GM18867 (cell line): ENCODE measurements around the gene HMX1.
A peak's percentile ranks its signal among the peaks of the same experiment; 100 is the strongest.

Source experiments
- ATAC-seq: cut with Tn5 transposase; IDR thresholded peaks from one replicate; pipeline ENCODE4 v1.9.1; 2021; ENCODE audit warnings: mild to moderate bottlenecking, moderate library complexity; ENCODE audit not compliant: unreplicated experiment

HMX1 gene

DNA sequence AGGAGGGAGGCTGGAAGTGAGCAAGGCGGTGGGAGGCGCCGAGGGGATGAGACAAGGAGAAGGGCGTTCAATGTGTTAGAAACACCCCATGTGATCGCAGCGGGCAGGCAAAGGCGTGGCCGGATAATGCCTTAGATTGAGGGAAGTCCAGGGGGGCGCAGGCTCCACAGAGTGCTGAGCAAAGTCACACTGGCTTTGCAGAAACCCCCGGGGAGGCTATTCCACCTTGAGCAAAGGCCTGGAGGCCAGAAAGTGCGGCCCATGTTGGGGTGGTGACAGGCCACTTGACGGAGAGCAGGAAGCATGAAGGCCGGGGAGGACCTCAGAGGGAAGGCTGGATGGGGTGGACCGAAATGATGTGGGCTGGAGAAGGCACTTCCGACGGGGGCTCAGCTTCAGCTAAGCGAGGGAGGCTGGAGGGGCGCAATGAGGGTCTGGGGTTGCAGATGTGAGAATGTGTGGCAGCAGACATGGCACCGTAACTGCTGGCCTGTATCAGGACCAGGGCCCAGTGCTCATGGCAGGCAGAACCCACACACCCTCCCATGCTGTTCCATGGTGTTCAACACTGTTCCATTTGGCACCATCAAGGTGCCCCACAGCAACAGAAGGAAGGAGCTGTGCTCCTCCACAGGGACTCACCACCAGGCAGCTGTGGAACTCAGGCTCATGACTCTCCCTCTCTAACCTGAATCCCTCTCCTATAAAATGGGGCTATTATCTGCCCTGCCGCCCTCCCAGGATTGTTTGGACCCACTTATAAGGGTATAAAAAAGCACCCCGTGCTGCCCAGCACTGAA, 50.3 kb downstream of the HMX1 start:
- ATAC-seq: no peak

DNA sequence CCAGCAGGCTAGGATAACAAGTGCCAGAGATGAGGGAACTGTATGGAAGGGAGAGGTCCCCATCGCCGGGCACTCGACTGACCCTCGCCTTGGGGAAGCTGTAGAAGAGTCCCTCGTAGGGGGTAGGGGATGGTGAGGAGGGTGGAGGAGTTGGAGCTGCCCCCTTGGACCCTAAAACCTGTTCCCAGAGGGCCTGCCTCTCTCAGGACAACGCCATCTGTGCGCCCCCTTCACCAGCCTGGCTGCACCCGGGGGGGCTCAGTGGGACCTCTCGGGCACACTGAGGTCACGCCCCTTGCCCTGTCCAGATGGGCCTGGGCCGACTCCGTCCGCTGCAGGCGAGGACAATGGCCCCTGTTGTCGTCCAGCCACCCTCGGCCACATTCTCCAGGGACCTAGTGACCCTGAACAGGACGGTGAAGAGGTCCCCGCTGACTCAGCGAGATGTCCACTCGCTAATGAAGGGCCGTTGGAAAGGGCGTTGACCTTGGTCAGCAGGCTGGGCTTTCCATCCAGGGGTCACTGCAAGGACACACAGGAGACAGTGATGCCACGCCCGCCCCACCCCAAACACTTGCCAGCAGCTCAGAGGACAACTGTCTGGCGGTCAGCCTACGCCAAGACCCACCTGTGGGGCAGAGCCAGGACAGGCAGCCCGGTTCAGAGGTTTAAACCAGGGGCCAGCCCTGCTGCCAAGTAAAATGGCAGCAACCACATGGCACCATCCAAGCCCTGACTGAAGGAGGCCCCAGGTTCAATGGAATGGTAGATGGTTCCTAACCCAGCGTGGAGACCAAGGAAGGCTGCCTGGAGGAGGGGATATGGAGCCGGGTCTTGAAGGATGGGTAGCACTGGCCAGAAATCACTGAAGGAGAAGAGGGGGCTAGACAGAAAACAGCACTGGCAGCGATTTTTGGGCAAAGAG, 51.2 kb downstream of the HMX1 start:
- no peak for ATAC-seq

DNA sequence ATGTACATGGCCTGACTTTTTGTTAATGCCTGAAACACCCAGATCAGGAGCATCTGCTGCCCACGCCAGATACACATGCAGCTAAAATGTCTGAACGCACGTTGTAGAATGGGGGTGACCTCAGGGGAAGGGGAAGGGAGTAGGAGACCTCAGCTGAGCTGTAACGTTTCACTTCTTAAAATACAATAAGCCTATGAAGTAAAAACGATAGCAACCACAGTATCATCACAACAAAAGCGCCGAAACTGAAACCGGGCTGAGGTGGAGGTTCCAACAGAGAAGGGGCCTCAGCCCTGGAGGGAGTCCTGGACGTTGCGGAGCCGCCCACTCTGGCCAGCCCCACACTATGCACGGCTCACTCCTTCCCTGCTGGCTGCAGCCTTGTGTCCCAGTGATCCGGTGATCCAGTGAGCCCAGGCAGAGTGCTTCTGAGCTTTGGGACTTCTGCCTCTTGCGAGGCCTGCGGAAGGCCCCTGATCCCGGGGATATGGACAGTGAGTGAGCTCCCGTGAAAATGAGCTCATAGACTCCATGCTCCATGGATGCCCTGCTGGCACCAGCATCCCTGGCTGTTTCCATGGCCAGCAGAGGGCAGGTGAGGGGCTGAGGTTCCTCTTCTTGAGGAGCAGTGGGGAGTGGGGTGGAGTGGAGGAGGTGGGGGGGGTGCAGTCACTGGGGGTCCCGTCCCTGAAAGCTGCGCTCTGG, 52.0 kb downstream of the HMX1 start:
- peak; percentile 95 for ATAC-seq

DNA sequence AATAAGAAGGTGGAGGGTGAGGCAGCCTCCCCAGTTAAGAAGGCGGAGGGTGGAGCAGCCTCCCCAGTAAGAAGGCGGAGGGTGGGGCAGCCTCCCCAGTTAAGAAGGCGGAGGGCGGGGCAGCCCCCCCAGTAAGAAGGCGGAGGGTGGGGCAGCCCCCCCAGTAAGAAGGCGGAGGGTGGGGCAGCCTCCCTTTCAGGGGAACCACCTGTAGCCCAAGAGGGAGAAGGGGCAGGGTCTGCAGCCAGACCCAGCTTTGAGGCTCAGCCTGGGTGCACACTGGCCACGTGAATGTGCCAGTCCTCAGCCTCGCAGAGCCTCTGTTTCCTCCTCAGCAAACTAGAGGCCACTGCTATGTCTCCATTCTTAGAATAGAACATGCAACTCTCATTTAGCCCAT, 52.6 kb downstream of the HMX1 start:
- no peak for ATAC-seq

DNA sequence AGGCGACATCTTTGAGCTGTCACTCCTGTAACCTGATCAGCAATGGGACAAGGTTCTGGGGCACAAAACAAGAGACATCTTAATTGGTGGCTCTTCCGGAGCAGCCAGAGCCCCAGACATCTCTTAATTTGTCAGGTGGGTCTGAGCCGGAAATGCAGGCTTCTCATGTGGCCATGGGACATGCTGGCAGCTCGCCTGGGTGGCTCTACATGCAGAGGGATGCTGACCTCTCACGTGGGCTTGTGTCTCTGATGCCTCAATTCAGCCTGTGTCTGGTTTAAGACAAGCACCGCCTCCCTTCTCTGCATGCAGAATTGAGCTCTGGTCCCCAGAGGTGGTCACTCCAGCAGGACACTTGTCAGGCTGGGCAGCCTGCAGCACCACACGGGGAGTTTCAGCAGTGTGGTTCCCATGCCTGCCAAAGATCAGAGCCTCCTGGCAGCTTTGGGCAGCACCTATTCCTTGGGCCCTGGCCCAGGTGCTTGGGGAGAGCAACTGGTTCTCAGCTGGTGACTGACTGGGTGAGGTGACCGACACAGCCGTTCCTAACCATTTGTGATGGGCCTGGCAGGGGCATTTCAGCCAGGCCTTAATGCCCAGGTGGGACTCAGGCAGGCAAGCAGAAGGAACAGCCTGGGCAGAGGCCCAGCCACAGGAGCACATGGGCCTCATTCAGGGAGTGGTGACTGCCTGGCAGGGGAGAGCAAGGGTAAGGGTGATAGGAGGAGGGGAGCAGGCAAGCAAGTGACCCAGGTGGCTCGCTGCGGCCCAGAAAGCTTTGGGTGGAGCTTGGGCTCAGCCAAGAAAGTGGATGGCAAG, 53.4 kb downstream of the HMX1 start:
- ATAC-seq: no peak

DNA sequence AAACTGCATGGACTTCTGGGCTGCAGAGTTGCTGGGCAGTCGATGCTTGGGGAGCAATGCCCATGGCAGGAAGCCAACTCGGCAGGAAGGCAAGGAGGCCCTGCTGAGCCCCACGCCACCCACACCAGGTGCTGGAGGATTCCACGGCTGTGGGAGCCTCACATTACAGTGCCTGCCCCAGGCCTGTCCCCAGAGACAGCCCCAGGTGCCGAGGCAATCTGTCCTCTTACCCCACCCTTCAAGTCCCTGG, 53.9 kb downstream of the HMX1 start:
- no peak for ATAC-seq

DNA sequence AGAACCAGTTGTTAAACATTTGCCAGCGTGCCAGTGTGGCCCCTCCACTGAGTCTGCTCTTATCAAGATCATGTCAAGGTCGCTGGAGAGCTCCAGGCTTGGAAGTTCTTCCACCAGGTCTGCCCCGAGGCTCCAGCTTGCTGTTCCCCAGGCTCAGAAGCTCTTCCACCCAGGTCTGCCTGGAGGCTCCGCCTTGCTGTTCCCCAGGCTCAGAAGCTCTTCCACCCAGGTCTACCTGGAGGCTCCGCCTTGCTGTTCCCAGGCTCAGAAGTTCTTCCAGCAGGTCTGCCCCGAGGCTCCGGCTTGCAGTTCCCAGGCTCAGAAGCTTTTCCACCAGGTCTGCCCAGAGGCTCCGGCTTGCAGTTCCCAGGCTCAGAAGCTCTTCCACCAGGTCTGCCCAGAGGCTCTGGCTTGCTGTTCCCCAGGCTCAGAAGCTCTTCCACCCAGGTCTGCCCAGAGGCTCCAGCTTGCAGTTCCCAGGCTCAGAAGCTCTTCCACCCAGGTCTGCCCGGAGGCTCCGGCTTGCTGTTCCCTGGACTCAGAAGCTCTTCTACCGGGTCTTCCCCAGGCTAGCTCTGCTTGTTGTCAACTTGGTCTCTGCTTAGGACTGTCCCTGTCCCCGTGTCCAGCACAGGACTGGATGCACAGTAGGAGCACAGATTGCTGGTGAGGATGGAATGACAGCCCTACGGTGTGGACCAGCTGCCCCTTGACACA, 54.4 kb downstream of the HMX1 start:
- no peak for ATAC-seq
